Measurements from ENCODE around the gene SLC2A1.

The SLC2A1 gene

GRCh38 chr1:42951588-42951987, 7.1 kb downstream of the SLC2A1 start:
- in situ Hi-C loops (cut with HindIII; ENCODE audit: low pct_unique_long_range_greater_than_20kb, low sequenced_read_pairs) = no loop called here
- DNase-seq (ENCODE audit: low read depth in 1 of 2, low spot score in 1 of 2) = no peak
- no peak for TF ChIP-seq JUND (IDR thresholded peaks at IDR 0.05; ENCODE audit: low read depth)

GRCh38 chr1:42950116-42950481, 8.6 kb downstream of the SLC2A1 start:
- no peak for TF ChIP-seq JUND (IDR thresholded peaks at IDR 0.05; ENCODE audit: low read depth)
- no peak for DNase-seq (ENCODE audit: low read depth in 1 of 2, low spot score in 1 of 2)
- in situ Hi-C loops (cut with HindIII; ENCODE audit: low pct_unique_long_range_greater_than_20kb, low sequenced_read_pairs) = no loop called here

- no peak for DNase-seq (ENCODE audit: low read depth in 1 of 2, low spot score in 1 of 2)
- no peak for TF ChIP-seq JUND (IDR thresholded peaks at IDR 0.05; ENCODE audit: low read depth)
- in situ Hi-C loops (cut with HindIII; ENCODE audit: low pct_unique_long_range_greater_than_20kb, low sequenced_read_pairs) = no loop called here
Measured at GRCh38 chr1:42949312-42950115, 9.2 kb downstream of the SLC2A1 start.

GRCh38 chr1:42947965-42948732, 10.5 kb downstream of the SLC2A1 start:
- no peak for DNase-seq (ENCODE audit: low read depth in 1 of 2, low spot score in 1 of 2)
- in situ Hi-C loops (cut with HindIII; ENCODE audit: low pct_unique_long_range_greater_than_20kb, low sequenced_read_pairs) = no loop called here
- TF ChIP-seq JUND (IDR thresholded peaks at IDR 0.05; ENCODE audit: low read depth) = no peak

- no peak for TF ChIP-seq JUND (IDR thresholded peaks at IDR 0.05; ENCODE audit: low read depth)
- in situ Hi-C loops (cut with HindIII; ENCODE audit: low pct_unique_long_range_greater_than_20kb, low sequenced_read_pairs) = no loop called here
- no peak for DNase-seq (ENCODE audit: low read depth in 1 of 2, low spot score in 1 of 2)
Measured at GRCh38 chr1:42947117-42947516, 11.6 kb downstream of the SLC2A1 start.

GRCh38 chr1:42946120-42946898, 12.4 kb downstream of the SLC2A1 start:
- no peak for TF ChIP-seq JUND (IDR thresholded peaks at IDR 0.05; ENCODE audit: low read depth)
- DNase-seq (ENCODE audit: low read depth in 1 of 2, low spot score in 1 of 2) = no peak
- in situ Hi-C loops (cut with HindIII; ENCODE audit: low pct_unique_long_range_greater_than_20kb, low sequenced_read_pairs) = no loop called here

GRCh38 chr1:42945164-42945563, 13.5 kb downstream of the SLC2A1 start:
- in situ Hi-C loops (cut with HindIII; ENCODE audit: low pct_unique_long_range_greater_than_20kb, low sequenced_read_pairs) = no loop called here
- TF ChIP-seq JUND (IDR thresholded peaks at IDR 0.05; ENCODE audit: low read depth) = no peak
- DNase-seq (ENCODE audit: low read depth in 1 of 2, low spot score in 1 of 2) = no peak

GRCh38 chr1:42944246-42944928, 14.3 kb downstream of the SLC2A1 start:
- DNase-seq (ENCODE audit: low read depth in 1 of 2, low spot score in 1 of 2) = no peak
- TF ChIP-seq JUND (IDR thresholded peaks at IDR 0.05; ENCODE audit: low read depth) = no peak
- in situ Hi-C loops (cut with HindIII; ENCODE audit: low pct_unique_long_range_greater_than_20kb, low sequenced_read_pairs) = no loop called here

GRCh38 chr1:42943728-42944127, 14.9 kb downstream of the SLC2A1 start:
- in situ Hi-C loops (cut with HindIII; ENCODE audit: low pct_unique_long_range_greater_than_20kb, low sequenced_read_pairs) = no loop called here
- no peak for TF ChIP-seq JUND (IDR thresholded peaks at IDR 0.05; ENCODE audit: low read depth)
- no peak for DNase-seq (ENCODE audit: low read depth in 1 of 2, low spot score in 1 of 2)

- TF ChIP-seq JUND (IDR thresholded peaks at IDR 0.05; ENCODE audit: low read depth) = no peak
- in situ Hi-C loops (cut with HindIII; ENCODE audit: low pct_unique_long_range_greater_than_20kb, low sequenced_read_pairs) = no loop called here
- DNase-seq (ENCODE audit: low read depth in 1 of 2, low spot score in 1 of 2) = peak in 1 of 2 experiments; percentile 85
Measured at GRCh38 chr1:42943166-42943565, 15.5 kb downstream of the SLC2A1 start.

- TF ChIP-seq JUND (IDR thresholded peaks at IDR 0.05; ENCODE audit: low read depth) = no peak
- no peak for DNase-seq (ENCODE audit: low read depth in 1 of 2, low spot score in 1 of 2)
- in situ Hi-C loops (cut with HindIII; ENCODE audit: low pct_unique_long_range_greater_than_20kb, low sequenced_read_pairs) = no loop called here
Measured at GRCh38 chr1:42942444-42942843, 16.2 kb downstream of the SLC2A1 start.

- no peak for TF ChIP-seq JUND (IDR thresholded peaks at IDR 0.05; ENCODE audit: low read depth)
- DNase-seq (ENCODE audit: low read depth in 1 of 2, low spot score in 1 of 2) = no peak
- in situ Hi-C loops (cut with HindIII; ENCODE audit: low pct_unique_long_range_greater_than_20kb, low sequenced_read_pairs) = no loop called here
Measured at GRCh38 chr1:42941640-42942330, 16.9 kb downstream of the SLC2A1 start.

All from T47D (cell line).